ENCODE data around the gene DUSP2. TPM values are rescaled to one million over a fixed set of nuclear protein-coding genes. Genes with fewer than 3 reads are reported as not detected.
A peak's percentile ranks its signal among the peaks of the same experiment; 100 is the strongest.

The DUSP2 gene
- total and polyA plus RNA-seq, 2 donors (not counting 1 experiment from before 2014, with no cell fraction given): 0.17 to 0.33 TPM

DNA sequence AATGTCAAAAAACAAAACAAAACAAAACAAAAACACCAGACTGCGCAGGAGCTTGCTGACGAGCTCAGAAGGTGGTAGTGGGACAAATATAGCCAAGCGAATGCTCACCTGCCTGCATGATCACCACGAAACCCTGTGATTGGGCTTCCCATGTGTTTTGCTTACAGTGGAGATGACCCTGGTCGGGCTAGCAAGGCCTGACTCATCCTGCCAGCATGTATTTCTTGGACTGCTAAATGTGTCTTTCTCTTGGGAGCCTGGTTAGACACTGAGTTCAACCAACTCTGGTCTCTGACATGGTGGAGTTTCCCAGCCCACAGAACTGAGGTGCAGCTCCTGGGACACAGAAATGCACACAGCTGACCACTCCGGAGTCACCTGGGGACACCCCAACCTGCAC, 30.7 kb upstream of the DUSP2 start:
- no peaks in the 10 kb centered on the region for H3K9me3 ChIP-seq (ENCODE audit: control insufficient read depth, insufficient read depth, low read depth, low read length)
- H4K20me1 ChIP-seq (ENCODE audit: control insufficient read depth, extremely low read depth, insufficient read depth, low read length): no peaks in the 10 kb centered on the region
- H3K4me2 ChIP-seq (ENCODE audit: extremely low read depth, insufficient read depth, low read length): no peak overlapping the region
- DNase-seq (ENCODE audit: low read depth in 2 of 2): peak; percentile 41 to 81
- H2AFZ ChIP-seq (ENCODE audit: low read length): no peak overlapping the region
- H3K4me3 ChIP-seq (replicated peaks in 1 of 4; ENCODE audit: control extremely low read depth in 1 of 4, insufficient read depth in 1 of 4, low read depth in 3 of 4, low read length in 4 of 4): no peak overlapping the region
- no peak overlapping the region for H3K9ac ChIP-seq (ENCODE audit: insufficient read depth, low read length)
- H3K27me3 ChIP-seq (ENCODE audit: control insufficient read depth, insufficient read depth, low read length): no peaks in the 10 kb centered on the region
- no peaks in the 10 kb centered on the region for H3K79me2 ChIP-seq (ENCODE audit: control insufficient read depth, insufficient read depth, low read length)
- no peaks in the 10 kb centered on the region for H3K36me3 ChIP-seq (ENCODE audit: control insufficient read depth, insufficient read depth, low read length)
- TF ChIP-seq, protein P1, sequence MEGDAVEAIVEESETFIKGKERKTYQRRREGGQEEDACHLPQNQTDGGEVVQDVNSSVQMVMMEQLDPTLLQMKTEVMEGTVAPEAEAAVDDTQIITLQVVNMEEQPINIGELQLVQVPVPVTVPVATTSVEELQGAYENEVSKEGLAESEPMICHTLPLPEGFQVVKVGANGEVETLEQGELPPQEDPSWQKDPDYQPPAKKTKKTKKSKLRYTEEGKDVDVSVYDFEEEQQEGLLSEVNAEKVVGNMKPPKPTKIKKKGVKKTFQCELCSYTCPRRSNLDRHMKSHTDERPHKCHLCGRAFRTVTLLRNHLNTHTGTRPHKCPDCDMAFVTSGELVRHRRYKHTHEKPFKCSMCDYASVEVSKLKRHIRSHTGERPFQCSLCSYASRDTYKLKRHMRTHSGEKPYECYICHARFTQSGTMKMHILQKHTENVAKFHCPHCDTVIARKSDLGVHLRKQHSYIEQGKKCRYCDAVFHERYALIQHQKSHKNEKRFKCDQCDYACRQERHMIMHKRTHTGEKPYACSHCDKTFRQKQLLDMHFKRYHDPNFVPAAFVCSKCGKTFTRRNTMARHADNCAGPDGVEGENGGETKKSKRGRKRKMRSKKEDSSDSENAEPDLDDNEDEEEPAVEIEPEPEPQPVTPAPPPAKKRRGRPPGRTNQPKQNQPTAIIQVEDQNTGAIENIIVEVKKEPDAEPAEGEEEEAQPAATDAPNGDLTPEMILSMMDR (conservative IDR thresholded peaks at IDR 0.05 in 1 of 2, IDR thresholded peaks at IDR 0.05 in 1 of 2; ENCODE audit: low read depth in 1 of 2, low read length in 2 of 2): no peak
- no peak for TF ChIP-seq EZH2 (IDR thresholded peaks at IDR 0.05; ENCODE audit: low read length, missing control alignments)
- no peak overlapping the region for H3K27ac ChIP-seq (ENCODE audit: insufficient read depth, low read length)
- no peaks in the 10 kb centered on the region for H3K4me1 ChIP-seq (ENCODE audit: control insufficient read depth, extremely low read depth, insufficient read depth, low read length)

DNA sequence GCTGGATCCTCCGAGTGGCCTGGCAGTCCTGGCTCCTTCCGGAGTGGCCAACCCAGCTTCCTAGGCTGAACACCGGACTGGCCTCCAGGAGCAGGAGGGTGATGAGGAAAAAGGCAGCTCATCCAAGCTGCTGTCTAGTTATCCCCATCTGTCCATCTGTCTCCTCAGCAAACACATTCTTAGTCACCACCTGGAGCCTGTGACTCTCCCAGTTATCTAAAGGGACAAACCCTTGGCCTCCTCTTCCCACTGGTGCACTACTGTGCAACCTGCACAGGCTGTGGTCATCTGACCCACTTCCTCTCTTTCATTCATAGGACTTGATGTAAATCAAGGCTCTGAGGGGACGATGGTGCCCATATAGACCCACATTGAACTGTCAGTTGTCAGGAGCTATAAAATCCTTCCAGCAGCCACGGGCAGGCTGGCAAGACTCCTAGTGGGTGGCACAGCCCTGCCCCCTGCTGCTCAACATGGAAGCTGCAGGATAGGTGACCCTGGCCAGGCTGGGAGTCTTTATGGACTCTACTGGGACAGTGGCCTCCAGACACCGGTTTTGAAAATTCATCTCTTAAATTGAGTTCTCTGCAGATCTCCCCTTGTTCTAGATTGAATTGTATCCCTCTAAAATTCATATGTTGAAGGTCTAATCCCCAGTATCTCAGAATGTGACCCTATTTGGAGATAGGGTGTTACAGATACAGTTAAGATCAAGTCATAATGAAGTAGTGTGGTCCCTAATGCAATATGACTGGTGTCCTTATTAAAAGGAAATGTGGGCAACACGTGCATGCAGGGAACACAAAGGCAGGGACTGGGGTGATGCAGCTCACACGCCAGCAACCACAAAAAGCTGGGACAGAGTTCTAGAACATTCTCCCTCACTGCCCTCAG, 29.3 kb upstream of the DUSP2 start:
- no peaks in the 10 kb centered on the region for H4K20me1 ChIP-seq (ENCODE audit: control insufficient read depth, extremely low read depth, insufficient read depth, low read length)
- H3K79me2 ChIP-seq (ENCODE audit: control insufficient read depth, insufficient read depth, low read length): no peaks in the 10 kb centered on the region
- no peak overlapping the region for H3K4me3 ChIP-seq (replicated peaks in 1 of 4; ENCODE audit: control extremely low read depth in 1 of 4, insufficient read depth in 1 of 4, low read depth in 3 of 4, low read length in 4 of 4)
- no peaks in the 10 kb centered on the region for H3K36me3 ChIP-seq (ENCODE audit: control insufficient read depth, insufficient read depth, low read length)
- H3K27me3 ChIP-seq (ENCODE audit: control insufficient read depth, insufficient read depth, low read length): no peaks in the 10 kb centered on the region
- H3K4me1 ChIP-seq (ENCODE audit: control insufficient read depth, extremely low read depth, insufficient read depth, low read length): no peaks in the 10 kb centered on the region
- H3K4me2 ChIP-seq (ENCODE audit: extremely low read depth, insufficient read depth, low read length): no peak overlapping the region
- no peak overlapping the region for H3K9ac ChIP-seq (ENCODE audit: insufficient read depth, low read length)
- H3K27ac ChIP-seq (ENCODE audit: insufficient read depth, low read length): no peak overlapping the region
- peak; percentile 37 to 56 for DNase-seq (ENCODE audit: low read depth in 2 of 2)
- no peak for TF ChIP-seq EZH2 (IDR thresholded peaks at IDR 0.05; ENCODE audit: low read length, missing control alignments)
- TF ChIP-seq, protein P1 (conservative IDR thresholded peaks at IDR 0.05 in 1 of 2, IDR thresholded peaks at IDR 0.05 in 1 of 2; ENCODE audit: low read depth in 1 of 2, low read length in 2 of 2): peak; percentile 82 to 94
- H2AFZ ChIP-seq (ENCODE audit: low read length): no peak overlapping the region
- H3K9me3 ChIP-seq (ENCODE audit: control insufficient read depth, insufficient read depth, low read depth, low read length): no peaks in the 10 kb centered on the region

DNA sequence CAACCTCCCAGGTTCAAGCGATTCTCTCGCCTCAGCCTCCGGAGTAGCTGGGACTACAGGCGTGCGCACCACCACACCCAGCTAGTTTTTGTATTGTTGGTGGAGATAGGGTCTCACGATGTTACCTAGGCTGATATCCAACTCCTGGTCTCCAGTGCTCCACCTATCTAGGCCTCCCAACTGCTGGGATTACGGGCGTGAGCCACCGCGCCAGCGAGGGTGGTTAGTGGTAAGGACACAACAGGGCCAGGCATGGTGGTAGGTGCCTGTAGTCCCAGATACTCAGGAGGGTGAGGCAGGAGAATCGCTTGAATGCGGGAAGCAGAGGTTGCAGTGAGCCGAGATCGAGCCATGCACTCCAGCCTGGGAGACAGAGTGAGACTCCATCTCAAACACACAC, 26.6 kb upstream of the DUSP2 start:
- no peak for TF ChIP-seq EZH2 (IDR thresholded peaks at IDR 0.05; ENCODE audit: low read length, missing control alignments)
- TF ChIP-seq, protein P1 (conservative IDR thresholded peaks at IDR 0.05 in 1 of 2, IDR thresholded peaks at IDR 0.05 in 1 of 2; ENCODE audit: low read depth in 1 of 2, low read length in 2 of 2): no peak
- no peaks in the 10 kb centered on the region for H4K20me1 ChIP-seq (ENCODE audit: control insufficient read depth, extremely low read depth, insufficient read depth, low read length)
- H3K36me3 ChIP-seq (ENCODE audit: control insufficient read depth, insufficient read depth, low read length): no peaks in the 10 kb centered on the region
- no peaks in the 10 kb centered on the region for H3K9me3 ChIP-seq (ENCODE audit: control insufficient read depth, insufficient read depth, low read depth, low read length)
- H3K27ac ChIP-seq (ENCODE audit: insufficient read depth, low read length): no peak overlapping the region
- H2AFZ ChIP-seq (ENCODE audit: low read length): no peak overlapping the region
- no peak for DNase-seq (ENCODE audit: low read depth in 2 of 2)
- H3K79me2 ChIP-seq (ENCODE audit: control insufficient read depth, insufficient read depth, low read length): no peaks in the 10 kb centered on the region
- H3K4me3 ChIP-seq (replicated peaks in 1 of 4; ENCODE audit: control extremely low read depth in 1 of 4, insufficient read depth in 1 of 4, low read depth in 3 of 4, low read length in 4 of 4): no peak overlapping the region
- H3K4me2 ChIP-seq (ENCODE audit: extremely low read depth, insufficient read depth, low read length): no peak overlapping the region
- H3K27me3 ChIP-seq (ENCODE audit: control insufficient read depth, insufficient read depth, low read length): no peaks in the 10 kb centered on the region
- H3K9ac ChIP-seq (ENCODE audit: insufficient read depth, low read length): no peak overlapping the region
- H3K4me1 ChIP-seq (ENCODE audit: control insufficient read depth, extremely low read depth, insufficient read depth, low read length): no peaks in the 10 kb centered on the region

All from fibroblast of lung (primary cell).